MM.1S (cell line): ENCODE results near the gene NMB.
"Not testable (repeated sequence)": the region's sequence is repeated elsewhere in the genome, so short reads cannot be mapped to it uniquely, and the experiment has no call there.

ENCODE experiments used
- DNase-seq: peaks from one replicate; pipeline ENCODE4 v3.0.0-alpha.2; 2015
- H2AFZ ChIP-seq: fragments of 300-600 bp; sonication (generic); 2 replicates; pipeline ENCODE4 v1.6.0; 2016; ENCODE audit warnings: antibody characterized with exemption, low read length
- H3F3A ChIP-seq: fragments of 300-600 bp; sonication (generic); 2 replicates; pipeline ENCODE4 v1.6.1; 2016; ENCODE audit warnings: mild to moderate bottlenecking, antibody characterized with exemption, low read length, moderate library complexity, mixed read lengths; ENCODE audit not compliant: insufficient read depth
- H3K27ac ChIP-seq: fragments of 300-600 bp; sonication (generic); 2 replicates; pipeline ENCODE4 v1.5.1; 2016; ENCODE audit warnings: mild to moderate bottlenecking, low read length
- H3K27me3 ChIP-seq: fragments of 300-600 bp; sonication (generic); replicated peaks from 2 replicates; pipeline ENCODE4 v1.6.0; 2016; ENCODE audit warnings: low read length; ENCODE audit not compliant: insufficient read depth
- H3K36me3 ChIP-seq: fragments of 300-600 bp; sonication (generic); replicated peaks from 2 replicates; pipeline ENCODE4 v1.6.1; 2016; ENCODE audit warnings: mild to moderate bottlenecking, low read length, mixed read lengths; ENCODE audit not compliant: insufficient read depth
- H3K4me1 ChIP-seq: fragments of 300-600 bp; sonication (generic); 2 replicates; pipeline ENCODE4 v1.6.1; 2016; ENCODE audit warnings: low read length, mixed read lengths
- H3K4me2 ChIP-seq: fragments of 300-600 bp; sonication (generic); 2 replicates; pipeline ENCODE4 v1.6.0; 2016; ENCODE audit warnings: low read depth, low read length
- H3K4me3 ChIP-seq: fragments of 300-600 bp; sonication (generic); 2 replicates; pipeline ENCODE4 v1.5.1; 2016; ENCODE audit warnings: low read length, mixed read lengths
- H3K79me2 ChIP-seq: fragments of 300-600 bp; sonication (generic); 2 replicates; pipeline ENCODE4 v1.6.1; 2016; ENCODE audit warnings: mixed run types, low read length, mixed read lengths
- H3K9ac ChIP-seq: fragments of 300-600 bp; sonication (generic); 2 replicates; pipeline ENCODE4 v1.6.1; 2016; ENCODE audit warnings: low read length, mixed read lengths
- H3K9me2 ChIP-seq: fragments of 300-600 bp; sonication (generic); replicated peaks from 2 replicates; pipeline ENCODE4 v1.6.1; 2016; ENCODE audit warnings: mild to moderate bottlenecking, low read length, mixed read lengths; ENCODE audit not compliant: insufficient read depth
- H3K9me3 ChIP-seq: fragments of 300-600 bp; sonication (generic); replicated peaks from 2 replicates; pipeline ENCODE4 v1.6.1; 2016; ENCODE audit warnings: mild to moderate bottlenecking, low read length, mixed read lengths; ENCODE audit not compliant: insufficient read depth
- H4K20me1 ChIP-seq: fragments of 300-600 bp; sonication (generic); 2 replicates; pipeline ENCODE4 v1.6.1; 2016; ENCODE audit warnings: mild to moderate bottlenecking, low read length, moderate library complexity, mixed read lengths; ENCODE audit not compliant: insufficient read depth
- EZH2 ChIP-seq: fragments of 300-600 bp; sonication (generic); optimal IDR thresholded peaks from 2 replicates; pipeline ENCODE3; 2017; ENCODE audit warnings: low read depth, mild to moderate bottlenecking, antibody characterized with exemption, low read length, mixed read lengths
- EZH2phosphoT487 ChIP-seq: fragments of 300-600 bp; sonication (generic); IDR thresholded peaks from 2 replicates; pipeline ENCODE4 v1.6.1; 2018; ENCODE audit warnings: antibody characterized with exemption, low read length
- TF ChIP-seq, protein P1 (sequence below): fragments of 300-600 bp; sonication (generic); IDR thresholded peaks from 2 replicates; pipeline ENCODE4 v1.5.1; 2016; ENCODE audit warnings: antibody characterized with exemption, low read length, mixed read lengths

NMB gene

DNA sequence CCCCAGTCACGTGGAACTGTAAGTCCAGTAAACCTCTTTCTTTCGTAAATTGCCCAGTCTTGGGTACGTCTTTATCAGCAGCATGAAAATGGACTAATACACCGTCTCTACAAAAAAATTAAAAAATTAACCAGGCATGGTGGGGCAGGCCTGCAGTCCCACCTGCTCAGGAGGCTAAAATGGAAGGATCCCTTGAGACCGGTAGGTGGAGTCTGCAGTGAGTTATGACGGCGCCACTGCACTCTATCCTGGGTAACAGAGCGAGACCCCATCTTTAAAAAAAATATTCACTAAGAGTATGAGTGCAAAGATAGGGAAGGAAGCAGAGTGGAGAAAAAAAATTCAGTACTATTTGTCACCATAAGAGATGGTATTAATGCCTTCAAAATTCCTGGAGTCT, 32.3 kb upstream of the NMB start:
- H2AFZ ChIP-seq, result no peak overlapping the region
- H3K4me1 ChIP-seq, result no peaks in the 10 kb centered on the region
- H3K36me3 ChIP-seq, result no peaks in the 10 kb centered on the region; the same call in 1 of the 2 replicates
- H3K79me2 ChIP-seq, result peaks cover 58% of the 10 kb centered on the region
- H3K4me2 ChIP-seq, result no peak overlapping the region
- no peak for DNase-seq
- H3K9ac ChIP-seq, result no peak overlapping the region
- H3K4me3 ChIP-seq, result no peak overlapping the region
- H3F3A ChIP-seq, result 0 out of 2 replicates have a peak, but pooled peaks cover 6% of the 10 kb centered on the region
- no peaks in the 10 kb centered on the region for H4K20me1 ChIP-seq
- H3K27me3 ChIP-seq, result no peaks in the 10 kb centered on the region
- no peaks in the 10 kb centered on the region for H3K9me2 ChIP-seq
- H3K9me3 ChIP-seq, result no peaks in the 10 kb centered on the region
- no peak for TF ChIP-seq EZH2
- TF ChIP-seq, protein P1, sequence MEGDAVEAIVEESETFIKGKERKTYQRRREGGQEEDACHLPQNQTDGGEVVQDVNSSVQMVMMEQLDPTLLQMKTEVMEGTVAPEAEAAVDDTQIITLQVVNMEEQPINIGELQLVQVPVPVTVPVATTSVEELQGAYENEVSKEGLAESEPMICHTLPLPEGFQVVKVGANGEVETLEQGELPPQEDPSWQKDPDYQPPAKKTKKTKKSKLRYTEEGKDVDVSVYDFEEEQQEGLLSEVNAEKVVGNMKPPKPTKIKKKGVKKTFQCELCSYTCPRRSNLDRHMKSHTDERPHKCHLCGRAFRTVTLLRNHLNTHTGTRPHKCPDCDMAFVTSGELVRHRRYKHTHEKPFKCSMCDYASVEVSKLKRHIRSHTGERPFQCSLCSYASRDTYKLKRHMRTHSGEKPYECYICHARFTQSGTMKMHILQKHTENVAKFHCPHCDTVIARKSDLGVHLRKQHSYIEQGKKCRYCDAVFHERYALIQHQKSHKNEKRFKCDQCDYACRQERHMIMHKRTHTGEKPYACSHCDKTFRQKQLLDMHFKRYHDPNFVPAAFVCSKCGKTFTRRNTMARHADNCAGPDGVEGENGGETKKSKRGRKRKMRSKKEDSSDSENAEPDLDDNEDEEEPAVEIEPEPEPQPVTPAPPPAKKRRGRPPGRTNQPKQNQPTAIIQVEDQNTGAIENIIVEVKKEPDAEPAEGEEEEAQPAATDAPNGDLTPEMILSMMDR, result no peak
- no peak for TF ChIP-seq EZH2phosphoT487
- H3K27ac ChIP-seq, result no peak overlapping the region

DNA sequence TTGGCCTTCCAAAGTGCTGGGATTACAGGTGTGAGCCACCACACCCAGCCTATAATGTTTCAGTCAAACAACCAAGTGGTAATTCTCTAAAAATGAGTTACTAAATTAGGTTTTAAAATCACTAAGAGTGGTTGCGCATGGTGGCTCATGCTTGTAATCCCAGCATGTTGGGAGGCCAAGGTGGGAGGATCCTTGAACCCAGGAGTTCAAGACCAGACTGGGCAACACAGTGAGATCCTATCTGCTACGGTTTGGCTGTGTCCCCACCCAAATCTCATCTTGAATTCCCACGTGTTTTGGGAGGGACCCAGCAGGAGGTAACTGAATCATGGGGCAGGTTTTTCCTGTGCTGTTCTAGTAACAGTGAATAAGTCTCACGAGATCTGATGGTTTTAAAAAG, 31.9 kb upstream of the NMB start:
- H3K27ac ChIP-seq, result no peak overlapping the region
- TF ChIP-seq EZH2phosphoT487 (no peak), EZH2 (no peak)
- TF ChIP-seq, protein P1, result no peak

DNA sequence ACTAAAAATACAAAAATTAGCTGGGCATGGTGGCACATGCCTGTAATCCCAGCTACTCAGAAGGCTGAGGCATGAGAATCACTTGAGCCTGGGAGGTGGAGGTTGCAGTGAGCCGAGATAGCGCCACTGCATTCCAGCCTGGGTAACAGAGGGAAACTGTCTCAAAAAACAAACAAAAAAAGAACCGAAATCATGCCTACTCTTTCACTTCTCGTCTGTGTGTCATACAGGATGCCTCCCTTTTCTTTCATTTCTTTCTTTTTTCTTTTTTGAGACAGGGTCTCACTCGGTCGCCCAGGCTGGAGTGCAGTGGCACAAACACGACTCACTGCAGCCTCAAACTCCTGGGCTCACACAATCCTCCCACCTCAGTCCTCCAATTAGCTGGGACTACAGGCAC, 28.4 kb upstream of the NMB start:
- H4K20me1 ChIP-seq, H3F3A ChIP-seq, H3K4me1 ChIP-seq, H3K36me3 ChIP-seq, H3K4me3 ChIP-seq, H2AFZ ChIP-seq, H3K9ac ChIP-seq, H3K9me3 ChIP-seq, H3K4me2 ChIP-seq, H3K9me2 ChIP-seq, H3K27me3 ChIP-seq, DNase-seq: not testable (repeated sequence)
- Histone ChIP-seq H3K79me2 (peaks cover 30% of the 10 kb centered on the region), H3K27ac (0 out of 2 replicates have a peak overlapping the region, but pooled peaks have one; percentile 6)

More for the DNA sequence above, 31.9 kb upstream of the NMB start:
- Histone ChIP-seq H3K4me3 (no peak overlapping the region), H3K9me2 (no peaks in the 10 kb centered on the region), H3K9me3 (no peaks in the 10 kb centered on the region), H3K9ac (no peak overlapping the region), H3K4me2 (no peak overlapping the region), H3F3A (0 out of 2 replicates have a peak, but pooled peaks cover 6% of the 10 kb centered on the region), H3K27me3 (no peaks in the 10 kb centered on the region), H3K36me3 (no peaks in the 10 kb centered on the region; the same call in 1 of the 2 replicates), H3K4me1 (no peaks in the 10 kb centered on the region), H4K20me1 (no peaks in the 10 kb centered on the region), H3K79me2 (peaks cover 56% of the 10 kb centered on the region), H2AFZ (no peak overlapping the region)
- DNase-seq, result no peak

DNA sequence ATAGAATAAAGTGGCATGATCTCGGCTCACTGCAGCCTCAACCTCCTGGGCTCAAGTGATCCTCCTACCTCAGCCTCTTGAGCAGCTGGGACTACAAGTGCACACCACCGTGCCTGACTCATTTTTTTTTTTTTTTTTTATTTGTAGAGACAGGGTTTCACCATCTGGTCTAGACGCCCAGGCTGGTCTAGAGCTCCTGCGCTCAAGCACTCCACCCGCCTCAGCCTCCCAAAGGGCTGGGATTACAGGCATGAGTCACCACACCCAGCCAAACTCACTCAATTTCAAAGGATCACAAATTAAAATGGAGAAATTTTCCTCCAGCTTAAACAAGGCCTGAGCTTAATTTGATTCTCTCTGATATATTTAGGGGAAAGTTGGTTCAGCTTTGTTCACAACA, 27.3 kb upstream of the NMB start:
- no peaks in the 10 kb centered on the region for H4K20me1 ChIP-seq
- DNase-seq, result no peak
- TF ChIP-seq EZH2phosphoT487 (no peak), EZH2 (no peak)
- TF ChIP-seq, protein P1, result no peak
- H3K27me3 ChIP-seq, result no peaks in the 10 kb centered on the region
- H3K79me2 ChIP-seq, result peaks cover 21% of the 10 kb centered on the region; the same call in 1 of the 2 replicates
- H3K4me1 ChIP-seq, result no peaks in the 10 kb centered on the region
- H3K9me3 ChIP-seq, result no peaks in the 10 kb centered on the region
- no peak overlapping the region for H2AFZ ChIP-seq
- no peaks in the 10 kb centered on the region for H3K9me2 ChIP-seq
- H3K4me3 ChIP-seq, result no peak overlapping the region
- no peak overlapping the region for H3K9ac ChIP-seq
- no peak overlapping the region for H3K27ac ChIP-seq
- H3K36me3 ChIP-seq, result peaks cover 5% of the 10 kb centered on the region; the same call in 1 of the 2 replicates
- 0 out of 2 replicates have a peak, but pooled peaks cover 9% of the 10 kb centered on the region for H3F3A ChIP-seq
- H3K4me2 ChIP-seq, result no peak overlapping the region
